ENCODE results near the gene ADCY1. TPM values are rescaled to one million over a fixed set of nuclear protein-coding genes. Genes with fewer than 3 reads are reported as not detected.

Gene ADCY1
- total RNA-seq, 4 donors from 2014 or later, result under 0.01 to 4.3 (median 4.1) TPM; not detected in 1

DNA sequence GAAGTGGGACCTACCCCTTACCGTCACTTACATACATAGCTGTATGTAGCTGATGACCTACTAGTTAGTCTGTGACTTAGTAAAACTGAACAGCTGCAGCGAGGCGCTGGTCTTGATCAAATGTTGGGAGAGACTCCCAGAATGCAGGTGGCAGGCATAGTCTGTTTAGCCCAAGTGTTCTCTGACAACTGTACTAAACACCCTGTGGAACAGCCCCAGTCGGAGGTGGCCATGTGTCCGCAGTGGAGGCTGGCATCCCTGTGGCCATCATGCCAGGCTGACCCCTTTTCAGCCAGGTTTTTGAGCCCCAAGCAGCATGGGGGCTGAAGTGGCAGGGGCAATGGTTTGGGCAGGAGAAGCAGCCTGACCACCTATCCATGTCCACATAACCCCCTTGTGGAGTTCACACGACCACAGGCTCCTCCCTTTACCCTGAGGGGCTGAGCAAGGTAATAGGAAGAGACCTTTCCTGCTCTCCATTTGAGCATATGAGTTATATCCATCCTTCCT lies 7.2 kb downstream of the ADCY1 start:
- H3K27ac ChIP-seq, result no peak overlapping the region
- H3K9me3 ChIP-seq, result no peaks in the 10 kb centered on the region
- no peak for DNase-seq
- TF ChIP-seq, protein P1, sequence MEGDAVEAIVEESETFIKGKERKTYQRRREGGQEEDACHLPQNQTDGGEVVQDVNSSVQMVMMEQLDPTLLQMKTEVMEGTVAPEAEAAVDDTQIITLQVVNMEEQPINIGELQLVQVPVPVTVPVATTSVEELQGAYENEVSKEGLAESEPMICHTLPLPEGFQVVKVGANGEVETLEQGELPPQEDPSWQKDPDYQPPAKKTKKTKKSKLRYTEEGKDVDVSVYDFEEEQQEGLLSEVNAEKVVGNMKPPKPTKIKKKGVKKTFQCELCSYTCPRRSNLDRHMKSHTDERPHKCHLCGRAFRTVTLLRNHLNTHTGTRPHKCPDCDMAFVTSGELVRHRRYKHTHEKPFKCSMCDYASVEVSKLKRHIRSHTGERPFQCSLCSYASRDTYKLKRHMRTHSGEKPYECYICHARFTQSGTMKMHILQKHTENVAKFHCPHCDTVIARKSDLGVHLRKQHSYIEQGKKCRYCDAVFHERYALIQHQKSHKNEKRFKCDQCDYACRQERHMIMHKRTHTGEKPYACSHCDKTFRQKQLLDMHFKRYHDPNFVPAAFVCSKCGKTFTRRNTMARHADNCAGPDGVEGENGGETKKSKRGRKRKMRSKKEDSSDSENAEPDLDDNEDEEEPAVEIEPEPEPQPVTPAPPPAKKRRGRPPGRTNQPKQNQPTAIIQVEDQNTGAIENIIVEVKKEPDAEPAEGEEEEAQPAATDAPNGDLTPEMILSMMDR (IDR thresholded peaks at IDR 0.05), result no peak
- TF ChIP-seq POLR2A (IDR thresholded peaks at IDR 0.05), result no peak
- H3K4me3 ChIP-seq, result no peak overlapping the region
- no peaks in the 10 kb centered on the region for H3K36me3 ChIP-seq
- H3K27me3 ChIP-seq, result peaks cover 0 to 5% of the 10 kb centered on the region in 2 donors
- H3K4me1 ChIP-seq, result no peaks in the 10 kb centered on the region
- intact Hi-C loops (cut with DNase I; ENCODE audit: low total_unique reads), result no loop called here

DNA sequence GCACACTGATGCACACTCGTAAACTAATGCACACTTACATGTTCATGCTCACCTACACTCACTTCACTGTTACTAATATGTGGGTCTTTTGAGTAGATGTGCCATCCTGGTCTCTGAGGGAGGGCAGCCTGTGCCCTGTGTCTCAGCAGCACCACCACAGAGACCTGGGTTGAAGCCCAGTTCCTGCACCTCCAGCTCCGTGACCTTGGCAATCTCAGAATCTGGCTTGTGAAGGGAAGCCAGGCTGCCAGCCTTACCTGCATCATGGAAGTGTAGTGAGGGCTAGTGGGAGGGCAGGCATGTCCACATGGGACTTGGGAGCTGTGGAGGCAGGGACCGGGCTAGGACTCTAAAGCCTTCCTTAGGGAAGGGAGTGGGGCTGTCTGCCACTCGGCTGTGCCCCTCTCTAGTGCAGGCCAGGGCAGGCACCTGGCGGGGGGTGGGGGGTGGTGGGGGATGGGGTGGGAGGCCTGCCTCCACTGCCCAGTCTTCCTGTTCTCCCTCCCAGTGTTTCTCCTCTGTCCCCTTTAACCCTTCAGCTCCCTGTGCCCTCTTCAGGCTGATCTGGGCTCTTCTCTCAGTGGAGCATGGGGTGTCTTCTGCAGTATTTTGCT lies 8.1 kb downstream of the ADCY1 start:
- Histone ChIP-seq H3K36me3 (no peaks in the 10 kb centered on the region), H3K4me3 (no peak overlapping the region), H3K27ac (no peak overlapping the region), H3K4me1 (no peaks in the 10 kb centered on the region), H3K27me3 (no peaks in the 10 kb centered on the region), H3K9me3 (no peaks in the 10 kb centered on the region)
- TF ChIP-seq POLR2A (IDR thresholded peaks at IDR 0.05), result no peak
- TF ChIP-seq, protein P1 (IDR thresholded peaks at IDR 0.05), result no peak
- intact Hi-C loops (cut with DNase I; ENCODE audit: low total_unique reads), result no loop called here
- DNase-seq, result no peak

DNA sequence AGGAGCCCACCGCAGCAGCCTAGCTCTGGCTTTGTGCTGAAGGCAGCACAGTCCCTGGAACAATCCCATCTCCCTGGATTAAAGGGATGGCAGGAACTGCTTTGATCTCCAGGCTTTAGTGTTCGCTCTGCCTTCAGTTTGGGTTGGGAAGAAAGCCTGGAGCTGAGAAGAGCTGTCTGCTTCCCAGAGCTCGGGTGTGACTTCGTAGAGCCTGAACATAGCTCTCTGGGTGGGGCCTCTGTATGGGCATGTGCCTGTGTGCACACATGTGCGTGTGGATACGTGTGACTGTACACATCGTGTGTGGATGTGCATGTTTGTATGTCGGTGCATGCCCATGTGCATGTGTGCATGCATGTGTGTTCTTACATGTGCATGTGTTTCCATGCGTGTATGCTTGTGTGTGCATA lies 8.7 kb downstream of the ADCY1 start:
- Histone ChIP-seq H3K27me3 (no peaks in the 10 kb centered on the region), H3K4me1 (no peaks in the 10 kb centered on the region), H3K27ac (no peak overlapping the region), H3K9me3 (no peaks in the 10 kb centered on the region), H3K36me3 (no peaks in the 10 kb centered on the region), H3K4me3 (no peak overlapping the region)
- DNase-seq, result no peak
- TF ChIP-seq POLR2A (IDR thresholded peaks at IDR 0.05), result no peak
- TF ChIP-seq, protein P1 (IDR thresholded peaks at IDR 0.05), result no peak
- intact Hi-C loops (cut with DNase I; ENCODE audit: low total_unique reads), result no loop called here

DNA sequence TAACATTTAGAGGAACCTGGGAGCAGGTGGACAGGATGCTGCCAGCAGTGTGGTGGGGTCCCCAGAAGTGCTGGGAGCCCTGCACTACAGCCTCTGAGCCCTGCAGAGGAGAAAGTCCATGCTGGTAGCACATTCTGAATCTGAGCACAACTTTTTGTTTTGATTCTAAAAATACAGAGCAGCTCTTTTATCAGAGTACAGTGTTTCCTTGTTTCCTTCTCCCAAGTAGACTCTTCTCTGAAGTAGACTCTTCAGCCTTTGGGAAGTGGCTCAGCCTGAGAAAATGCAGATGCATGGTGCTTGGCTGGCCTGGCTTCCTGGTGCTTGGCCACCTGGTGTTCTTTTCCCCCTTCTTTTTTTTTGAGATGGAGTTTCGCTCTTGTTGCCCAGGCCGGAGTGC lies 9.1 kb downstream of the ADCY1 start:
- Histone ChIP-seq H3K4me3 (no peak overlapping the region), H3K4me1 (no peaks in the 10 kb centered on the region), H3K27ac (no peak overlapping the region), H3K9me3 (no peaks in the 10 kb centered on the region), H3K27me3 (no peaks in the 10 kb centered on the region), H3K36me3 (no peaks in the 10 kb centered on the region)
- TF ChIP-seq, protein P1 (IDR thresholded peaks at IDR 0.05), result no peak
- intact Hi-C loops (cut with DNase I; ENCODE audit: low total_unique reads), result no loop called here
- DNase-seq, result no peak

DNA sequence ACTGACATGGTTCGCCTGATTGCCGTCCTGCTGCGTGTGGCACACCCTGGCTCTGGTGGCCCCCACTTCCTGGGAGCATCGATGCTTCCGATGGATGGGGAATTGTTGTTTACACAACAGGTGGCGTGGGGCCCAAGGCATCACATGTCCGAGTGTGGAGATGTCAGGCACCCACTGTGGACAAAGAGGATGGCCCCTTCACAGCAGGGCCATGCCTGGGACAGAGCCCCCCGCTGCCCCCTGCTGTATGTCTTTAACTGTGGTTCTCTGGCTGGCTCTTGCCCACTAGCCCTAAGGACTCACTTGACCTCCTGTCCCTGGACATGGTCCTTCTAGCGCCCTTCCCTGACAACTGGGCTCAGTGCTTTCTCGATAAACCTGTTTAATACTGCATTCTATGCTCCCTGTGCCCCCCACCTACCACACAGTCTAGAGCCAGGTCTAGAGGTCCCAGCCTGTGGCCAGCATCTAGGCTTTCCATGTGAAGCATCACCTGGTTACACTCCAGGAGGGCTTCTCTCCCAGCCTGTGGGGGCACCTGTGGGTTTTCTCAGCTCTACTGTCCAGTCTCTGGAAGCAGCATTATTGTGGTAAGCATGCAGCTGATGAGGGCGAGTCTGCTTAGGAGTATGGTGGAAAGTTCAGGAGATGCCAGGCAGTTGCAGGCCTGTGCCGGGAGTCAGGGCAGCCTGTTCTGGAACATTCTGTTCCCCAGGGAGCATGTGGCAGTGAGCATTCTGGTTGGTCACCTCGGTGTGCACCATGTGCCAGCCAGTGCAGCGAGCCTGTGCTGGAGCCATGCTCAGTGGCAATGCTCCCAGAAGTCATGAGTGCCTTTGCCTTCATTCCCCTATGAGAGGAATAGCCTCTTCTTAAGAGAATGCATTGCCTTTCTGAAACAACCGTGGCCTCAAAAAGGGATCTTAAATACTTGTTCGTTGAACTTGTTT lies 10.4 kb downstream of the ADCY1 start:
- Histone ChIP-seq H3K27ac (no peak overlapping the region), H3K36me3 (no peaks in the 10 kb centered on the region), H3K4me3 (no peak overlapping the region), H3K27me3 (no peaks in the 10 kb centered on the region), H3K4me1 (no peaks in the 10 kb centered on the region), H3K9me3 (no peaks in the 10 kb centered on the region)
- no peak for TF ChIP-seq POLR2A (IDR thresholded peaks at IDR 0.05)
- TF ChIP-seq, protein P1 (IDR thresholded peaks at IDR 0.05), result no peak
- DNase-seq, result no peak
- intact Hi-C loops (cut with DNase I; ENCODE audit: low total_unique reads), result no loop called here

All from uterus (tissue), 4 donors.